ENCODE measurements around the gene LRRK1.

LRRK1 gene

GRCh38 chr15:101051291-101052030 lies 132.3 kb downstream of the LRRK1 start:
- no peak for FAIRE-seq
- DNase-seq (ENCODE audit: extremely low spot score, insufficient read length, low read depth) = no peak

- FAIRE-seq (no peak), DNase-seq (ENCODE audit: extremely low spot score, insufficient read length, low read depth) (no peak)
Measured at GRCh38 chr15:101052031-101052620, 133.0 kb downstream of the LRRK1 start.

- DNase-seq (ENCODE audit: extremely low spot score, insufficient read length, low read depth) (no peak), FAIRE-seq (no peak)
Measured at GRCh38 chr15:101052681-101053121, 133.5 kb downstream of the LRRK1 start.

GRCh38 chr15:101053261-101053660 lies 134.1 kb downstream of the LRRK1 start:
- FAIRE-seq = no peak
- no peak for DNase-seq (ENCODE audit: extremely low spot score, insufficient read length, low read depth)

GRCh38 chr15:101054116-101054515 lies 135.0 kb downstream of the LRRK1 start:
- no peak for DNase-seq (ENCODE audit: extremely low spot score, insufficient read length, low read depth)
- FAIRE-seq = no peak

GRCh38 chr15:101054991-101055390 lies 135.8 kb downstream of the LRRK1 start:
- FAIRE-seq = no peak
- DNase-seq (ENCODE audit: extremely low spot score, insufficient read length, low read depth) = no peak

- no peak for DNase-seq (ENCODE audit: extremely low spot score, insufficient read length, low read depth)
- FAIRE-seq = no peak
Measured at GRCh38 chr15:101055411-101055810, 136.3 kb downstream of the LRRK1 start.

GRCh38 chr15:101056366-101057334 lies 137.5 kb downstream of the LRRK1 start:
- no peak for DNase-seq (ENCODE audit: extremely low spot score, insufficient read length, low read depth)
- no peak for FAIRE-seq

- DNase-seq (ENCODE audit: extremely low spot score, insufficient read length, low read depth) (no peak), FAIRE-seq (no peak)
Measured at GRCh38 chr15:101057841-101058407, 138.8 kb downstream of the LRRK1 start.

- DNase-seq (ENCODE audit: extremely low spot score, insufficient read length, low read depth) = no peak
- no peak for FAIRE-seq
Measured at GRCh38 chr15:101058735-101059134, 139.6 kb downstream of the LRRK1 start.

- no peak for FAIRE-seq
Measured at GRCh38 chr15:101059381-101060341, 140.5 kb downstream of the LRRK1 start.

GRCh38 chr15:101060576-101061551 lies 141.7 kb downstream of the LRRK1 start:
- FAIRE-seq (no peak), DNase-seq (ENCODE audit: extremely low spot score, insufficient read length, low read depth) (no peak)

More at GRCh38 chr15:101059381-101060341, 140.5 kb downstream of the LRRK1 start:
- no peak for DNase-seq (ENCODE audit: extremely low spot score, insufficient read length, low read depth)

- FAIRE-seq = no peak
- no peak for DNase-seq (ENCODE audit: extremely low spot score, insufficient read length, low read depth)
Measured at GRCh38 chr15:101062063-101062462, 142.9 kb downstream of the LRRK1 start.

- no peak for DNase-seq (ENCODE audit: extremely low spot score, insufficient read length, low read depth)
Measured at GRCh38 chr15:101062471-101063171, 143.5 kb downstream of the LRRK1 start.

GRCh38 chr15:101063212-101063611 lies 144.1 kb downstream of the LRRK1 start:
- DNase-seq (ENCODE audit: extremely low spot score, insufficient read length, low read depth) (no peak), FAIRE-seq (no peak)

More at GRCh38 chr15:101062471-101063171, 143.5 kb downstream of the LRRK1 start:
- FAIRE-seq = no peak

- DNase-seq (ENCODE audit: extremely low spot score, insufficient read length, low read depth) (no peak), FAIRE-seq (no peak)
Measured at GRCh38 chr15:101063891-101064794, 145.0 kb downstream of the LRRK1 start.

All from GM18507 (cell line).